ENCODE results near the gene NAXD. TPM values are rescaled to one million over a fixed set of nuclear protein-coding genes. Genes with fewer than 3 reads are reported as not detected.
A peak's percentile ranks its signal among the peaks of the same experiment; 100 is the strongest.

Gene NAXD
- polyA plus RNA-seq, 1 donor from 2014 or later = 58.1 TPM

DNA sequence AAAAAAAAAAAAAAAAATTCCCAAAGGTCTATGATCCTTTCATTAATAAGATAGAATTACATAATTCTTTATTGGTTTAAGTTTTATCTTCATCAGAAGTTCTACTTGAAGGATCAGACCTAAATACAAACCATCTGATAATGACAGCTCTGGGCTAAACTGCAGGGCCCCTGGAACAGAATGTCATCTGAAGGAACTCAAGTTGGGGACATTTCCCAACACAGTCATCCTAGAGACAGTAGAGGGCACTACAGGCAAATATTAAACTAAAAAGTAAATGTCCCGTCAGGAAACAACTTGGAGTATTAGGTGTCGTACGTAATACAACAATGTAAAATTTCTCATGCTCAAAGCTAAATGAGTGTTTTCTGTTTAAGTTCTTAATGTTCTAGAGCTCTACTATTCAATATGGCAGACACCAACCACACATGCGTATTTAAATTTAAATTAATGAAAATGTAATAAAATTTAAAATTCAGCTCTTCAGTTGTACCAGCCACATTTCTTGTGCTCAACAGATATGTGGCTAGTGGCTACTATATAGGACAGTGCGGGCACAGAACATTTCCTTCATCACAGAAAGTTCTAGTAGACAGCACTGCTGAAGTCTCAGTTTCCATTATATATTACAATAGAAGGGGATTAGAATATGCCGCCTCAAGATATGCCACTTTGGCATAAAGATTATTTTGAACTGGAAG lies 21.8 kb upstream of the NAXD start:
- no peak overlapping the region for H3K4me2 ChIP-seq (ENCODE audit: low read length)
- H3K9me2 ChIP-seq (ENCODE audit: insufficient read depth, low read length) = no peaks in the 10 kb centered on the region
- no peaks in the 10 kb centered on the region for H3F3A ChIP-seq (ENCODE audit: insufficient read depth, low read length, poor library complexity, severe bottlenecking)
- H3K9me3 ChIP-seq (ENCODE audit: low read length) = no peaks in the 10 kb centered on the region
- no peaks in the 10 kb centered on the region for H4K20me1 ChIP-seq (ENCODE audit: insufficient read depth)
- TF ChIP-seq TAF1 (IDR thresholded peaks at IDR 0.05; ENCODE audit: low read depth) (no peak), RAD21 (conservative IDR thresholded peaks at IDR 0.05) (peak; percentile 43), EZH2 (IDR thresholded peaks at IDR 0.05; ENCODE audit: borderline replicate concordance, insufficient read depth, low read length, poor library complexity, severe bottlenecking) (no peak), EP300 (conservative IDR thresholded peaks at IDR 0.05; ENCODE audit: poor library complexity, severe bottlenecking) (no peak), MXI1 (conservative IDR thresholded peaks at IDR 0.05; ENCODE audit: poor library complexity, severe bottlenecking) (no peak), POLR2AphosphoS5 (IDR thresholded peaks at IDR 0.05) (no peak), SMC3 (conservative IDR thresholded peaks at IDR 0.05; ENCODE audit: poor library complexity) (no peak)
- TF ChIP-seq, protein P1, sequence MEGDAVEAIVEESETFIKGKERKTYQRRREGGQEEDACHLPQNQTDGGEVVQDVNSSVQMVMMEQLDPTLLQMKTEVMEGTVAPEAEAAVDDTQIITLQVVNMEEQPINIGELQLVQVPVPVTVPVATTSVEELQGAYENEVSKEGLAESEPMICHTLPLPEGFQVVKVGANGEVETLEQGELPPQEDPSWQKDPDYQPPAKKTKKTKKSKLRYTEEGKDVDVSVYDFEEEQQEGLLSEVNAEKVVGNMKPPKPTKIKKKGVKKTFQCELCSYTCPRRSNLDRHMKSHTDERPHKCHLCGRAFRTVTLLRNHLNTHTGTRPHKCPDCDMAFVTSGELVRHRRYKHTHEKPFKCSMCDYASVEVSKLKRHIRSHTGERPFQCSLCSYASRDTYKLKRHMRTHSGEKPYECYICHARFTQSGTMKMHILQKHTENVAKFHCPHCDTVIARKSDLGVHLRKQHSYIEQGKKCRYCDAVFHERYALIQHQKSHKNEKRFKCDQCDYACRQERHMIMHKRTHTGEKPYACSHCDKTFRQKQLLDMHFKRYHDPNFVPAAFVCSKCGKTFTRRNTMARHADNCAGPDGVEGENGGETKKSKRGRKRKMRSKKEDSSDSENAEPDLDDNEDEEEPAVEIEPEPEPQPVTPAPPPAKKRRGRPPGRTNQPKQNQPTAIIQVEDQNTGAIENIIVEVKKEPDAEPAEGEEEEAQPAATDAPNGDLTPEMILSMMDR (IDR thresholded peaks at IDR 0.05; ENCODE audit: poor library complexity, severe bottlenecking) = peak; percentile 37
- TF ChIP-seq, protein P2, sequence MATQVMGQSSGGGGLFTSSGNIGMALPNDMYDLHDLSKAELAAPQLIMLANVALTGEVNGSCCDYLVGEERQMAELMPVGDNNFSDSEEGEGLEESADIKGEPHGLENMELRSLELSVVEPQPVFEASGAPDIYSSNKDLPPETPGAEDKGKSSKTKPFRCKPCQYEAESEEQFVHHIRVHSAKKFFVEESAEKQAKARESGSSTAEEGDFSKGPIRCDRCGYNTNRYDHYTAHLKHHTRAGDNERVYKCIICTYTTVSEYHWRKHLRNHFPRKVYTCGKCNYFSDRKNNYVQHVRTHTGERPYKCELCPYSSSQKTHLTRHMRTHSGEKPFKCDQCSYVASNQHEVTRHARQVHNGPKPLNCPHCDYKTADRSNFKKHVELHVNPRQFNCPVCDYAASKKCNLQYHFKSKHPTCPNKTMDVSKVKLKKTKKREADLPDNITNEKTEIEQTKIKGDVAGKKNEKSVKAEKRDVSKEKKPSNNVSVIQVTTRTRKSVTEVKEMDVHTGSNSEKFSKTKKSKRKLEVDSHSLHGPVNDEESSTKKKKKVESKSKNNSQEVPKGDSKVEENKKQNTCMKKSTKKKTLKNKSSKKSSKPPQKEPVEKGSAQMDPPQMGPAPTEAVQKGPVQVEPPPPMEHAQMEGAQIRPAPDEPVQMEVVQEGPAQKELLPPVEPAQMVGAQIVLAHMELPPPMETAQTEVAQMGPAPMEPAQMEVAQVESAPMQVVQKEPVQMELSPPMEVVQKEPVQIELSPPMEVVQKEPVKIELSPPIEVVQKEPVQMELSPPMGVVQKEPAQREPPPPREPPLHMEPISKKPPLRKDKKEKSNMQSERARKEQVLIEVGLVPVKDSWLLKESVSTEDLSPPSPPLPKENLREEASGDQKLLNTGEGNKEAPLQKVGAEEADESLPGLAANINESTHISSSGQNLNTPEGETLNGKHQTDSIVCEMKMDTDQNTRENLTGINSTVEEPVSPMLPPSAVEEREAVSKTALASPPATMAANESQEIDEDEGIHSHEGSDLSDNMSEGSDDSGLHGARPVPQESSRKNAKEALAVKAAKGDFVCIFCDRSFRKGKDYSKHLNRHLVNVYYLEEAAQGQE (IDR thresholded peaks at IDR 0.05; ENCODE audit: borderline replicate concordance) = no peak
- no peaks in the 10 kb centered on the region for H3K27me3 ChIP-seq (ENCODE audit: insufficient read depth, low read depth, low read length)
- H3K36me3 ChIP-seq (ENCODE audit: insufficient read depth, low read length) = no peaks in the 10 kb centered on the region
- H3K9ac ChIP-seq (ENCODE audit: low read length) = no peak overlapping the region
- H2AFZ ChIP-seq (ENCODE audit: low read depth, low read length) = no peak overlapping the region
- no peak overlapping the region for H3K27ac ChIP-seq (ENCODE audit: low read length)
- H3K4me3 ChIP-seq (ENCODE audit: low read length) = no peak overlapping the region
- no peaks in the 10 kb centered on the region for H3K79me2 ChIP-seq (replicated peaks; ENCODE audit: insufficient read depth, low read length)

DNA sequence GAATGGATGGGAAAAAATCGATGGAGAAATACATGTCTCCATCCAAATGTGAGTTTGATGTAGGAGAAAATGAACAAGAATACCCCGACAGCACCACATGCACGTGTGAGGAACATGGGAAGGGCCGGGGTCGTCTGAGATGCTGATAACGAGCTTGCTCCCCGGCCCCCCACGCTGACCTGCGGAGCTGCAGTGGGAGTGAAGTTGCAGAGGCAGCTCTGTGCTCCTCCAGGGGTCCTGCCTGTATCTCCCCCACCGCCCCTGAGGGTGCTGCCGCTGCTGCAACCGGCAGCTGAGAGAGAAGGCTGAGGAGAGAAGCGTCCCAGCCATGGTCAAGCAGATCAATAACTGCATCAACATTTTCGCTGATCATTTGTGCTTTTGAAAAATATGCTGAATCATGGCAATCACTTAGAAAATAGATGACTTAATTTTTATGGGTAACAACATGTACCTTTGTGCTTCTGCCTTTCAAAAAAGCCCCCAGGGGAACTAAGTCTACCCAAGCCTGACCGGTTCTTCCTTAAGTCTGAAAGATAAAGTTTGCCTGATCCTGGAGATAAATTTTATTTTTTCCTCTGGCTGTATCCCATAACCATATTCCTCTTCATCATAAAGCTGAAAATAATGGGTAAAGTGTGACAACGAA lies 18.2 kb upstream of the NAXD start:
- Histone ChIP-seq H3K9me2 (ENCODE audit: insufficient read depth, low read length) (no peaks in the 10 kb centered on the region), H3K4me2 (ENCODE audit: low read length) (no peak overlapping the region), H3K27ac (ENCODE audit: low read length) (no peak overlapping the region), H3F3A (ENCODE audit: insufficient read depth, low read length, poor library complexity, severe bottlenecking) (no peaks in the 10 kb centered on the region), H3K36me3 (ENCODE audit: insufficient read depth, low read length) (no peaks in the 10 kb centered on the region), H3K79me2 (replicated peaks; ENCODE audit: insufficient read depth, low read length) (no peaks in the 10 kb centered on the region), H3K4me3 (ENCODE audit: low read length) (no peak overlapping the region), H3K9ac (ENCODE audit: low read length) (no peak overlapping the region), H3K27me3 (ENCODE audit: insufficient read depth, low read depth, low read length) (no peaks in the 10 kb centered on the region), H4K20me1 (ENCODE audit: insufficient read depth) (no peaks in the 10 kb centered on the region), H3K9me3 (ENCODE audit: low read length) (no peaks in the 10 kb centered on the region), H2AFZ (ENCODE audit: low read depth, low read length) (no peak overlapping the region)
- TF ChIP-seq, protein P2 (IDR thresholded peaks at IDR 0.05; ENCODE audit: borderline replicate concordance) = no peak
- TF ChIP-seq RAD21 (conservative IDR thresholded peaks at IDR 0.05) = no peak
- TF ChIP-seq TAF1 (IDR thresholded peaks at IDR 0.05; ENCODE audit: low read depth) = no peak
- no peak for TF ChIP-seq EP300 (conservative IDR thresholded peaks at IDR 0.05; ENCODE audit: poor library complexity, severe bottlenecking)
- TF ChIP-seq SMC3 (conservative IDR thresholded peaks at IDR 0.05; ENCODE audit: poor library complexity) = no peak
- TF ChIP-seq, protein P1 (IDR thresholded peaks at IDR 0.05; ENCODE audit: poor library complexity, severe bottlenecking) = no peak

Measured in neural cell (in vitro differentiated cells).